IMR-90 (cell line): Measurements from ENCODE around the gene MON2.

Experiments used
- CEBPB ChIP-seq: IDR thresholded peaks from 2 replicates; pipeline ENCODE4 v1.6.1; 2012; ENCODE audit warnings: low read depth, low read length, improper control_type of control experiment
- TF ChIP-seq, protein P1 (sequence below): conservative IDR thresholded peaks from 2 replicates; pipeline ENCODE4 v1.5.1; 2012; ENCODE audit warnings: mild to moderate bottlenecking, low read depth, low read length, improper control_type of control experiment

DNA sequence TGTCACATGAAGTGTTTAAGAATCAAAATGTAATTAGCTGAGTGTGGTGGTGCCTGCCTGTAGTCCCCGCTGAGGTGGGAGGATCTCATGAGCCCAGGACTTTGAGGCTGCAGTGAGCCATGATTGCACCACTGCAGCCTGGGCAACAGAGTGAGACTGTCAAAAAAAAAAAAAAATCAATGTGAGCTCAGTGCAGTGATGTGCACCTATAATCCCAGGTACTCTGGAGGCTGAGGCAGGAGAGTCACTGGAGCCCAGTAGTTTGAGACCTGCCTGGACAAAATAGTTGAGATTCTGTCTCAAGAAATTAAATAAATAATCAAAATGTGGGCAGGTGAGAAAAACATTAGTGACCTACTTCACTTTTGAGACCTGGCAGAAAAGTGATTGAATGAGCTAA lies 140.0 kb downstream of the MON2 start:
- TF ChIP-seq, protein P1, sequence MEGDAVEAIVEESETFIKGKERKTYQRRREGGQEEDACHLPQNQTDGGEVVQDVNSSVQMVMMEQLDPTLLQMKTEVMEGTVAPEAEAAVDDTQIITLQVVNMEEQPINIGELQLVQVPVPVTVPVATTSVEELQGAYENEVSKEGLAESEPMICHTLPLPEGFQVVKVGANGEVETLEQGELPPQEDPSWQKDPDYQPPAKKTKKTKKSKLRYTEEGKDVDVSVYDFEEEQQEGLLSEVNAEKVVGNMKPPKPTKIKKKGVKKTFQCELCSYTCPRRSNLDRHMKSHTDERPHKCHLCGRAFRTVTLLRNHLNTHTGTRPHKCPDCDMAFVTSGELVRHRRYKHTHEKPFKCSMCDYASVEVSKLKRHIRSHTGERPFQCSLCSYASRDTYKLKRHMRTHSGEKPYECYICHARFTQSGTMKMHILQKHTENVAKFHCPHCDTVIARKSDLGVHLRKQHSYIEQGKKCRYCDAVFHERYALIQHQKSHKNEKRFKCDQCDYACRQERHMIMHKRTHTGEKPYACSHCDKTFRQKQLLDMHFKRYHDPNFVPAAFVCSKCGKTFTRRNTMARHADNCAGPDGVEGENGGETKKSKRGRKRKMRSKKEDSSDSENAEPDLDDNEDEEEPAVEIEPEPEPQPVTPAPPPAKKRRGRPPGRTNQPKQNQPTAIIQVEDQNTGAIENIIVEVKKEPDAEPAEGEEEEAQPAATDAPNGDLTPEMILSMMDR: no peak
- TF ChIP-seq CEBPB: no peak
